GM12878 (cell line): ENCODE data around the gene CENPVL2. TPM values are rescaled to one million over a fixed set of nuclear protein-coding genes. Genes with fewer than 3 reads are reported as not detected.
A peak's percentile ranks its signal among the peaks of the same experiment; 100 is the strongest.
"Not testable (repeated sequence)": the region's sequence is repeated elsewhere in the genome, so short reads cannot be mapped to it uniquely, and the experiment has no call there.

Experiments used
- ATAC-seq: fragments of 200-7000 bp; cut with Tn5 transposase; 3 replicates; pipeline ENCODE4 v1.9.1; 2020; ENCODE audit warnings: mild to moderate bottlenecking, moderate library complexity
- BruUV-seq: library from RNA; stranded (reverse); fragments of 400-500 nt; replicated peaks from 2 replicates; lab custom pipeline; 2021; lab: Mats Ljungman, UMichigan
- CTCF ChIA-PET: fragments of 300-600 bp; sonication (Branson Sonifier 250); formaldehyde crosslinking; extraction: SDS; loops from one replicate; lab custom pipeline; 2021; ENCODE audit warnings: inconsistent platforms; lab: Yijun Ruan, JAX
- POLR2A ChIA-PET: fragments of 350-600 bp; formaldehyde crosslinking; extraction: SDS; loops from one replicate; lab custom pipeline; 2021; ENCODE audit warnings: inconsistent platforms; lab: Charles Lee
- RAD21 ChIA-PET: fragments of 300-600 bp; sonication (Branson Sonifier 250); formaldehyde crosslinking; loops from one replicate; lab custom pipeline; 2023; ENCODE audit warnings: antibody characterized with exemption; ENCODE audit not compliant: unreplicated experiment; lab: Charles Lee
- SMC1A ChIA-PET: fragments of 300-600 bp; sonication (Branson Sonifier 250); formaldehyde crosslinking; loops from one replicate; lab custom pipeline; 2023; ENCODE audit not compliant: unreplicated experiment, uncharacterized antibody; lab: Charles Lee
- DNase-seq: peaks from one replicate; pipeline ENCODE4 v3.0.0-alpha.2; 2011; ENCODE audit warnings: low read depth, low spot score
- FAIRE-seq: peaks from 3 replicates; lab custom pipeline; 2011; peaks lifted over from hg19 to GRCh38; lab: Jason Lieb, UNC
- H2AFZ ChIP-seq: 2 replicates; pipeline ENCODE4 v1.6.0; 2011; ENCODE audit warnings: low read depth, low read length, control low read depth; ENCODE audit not compliant: control insufficient read depth
- H3K27ac ChIP-seq: 2 replicates; pipeline ENCODE4 v1.5.1; 2011; ENCODE audit warnings: control low read depth; ENCODE audit not compliant: control insufficient read depth, insufficient read depth
- H3K27me3 ChIP-seq, 2 experiments: replicated peaks in 1 of 2; 2 replicates each; pipeline versions ENCODE4 v1.6.0 to v1.6.1; 2011; ENCODE audit warnings: low read length in 1 of 2; ENCODE audit not compliant: control insufficient read depth in 2 of 2, insufficient read depth in 2 of 2
- H3K36me3 ChIP-seq, 2 experiments: 2 replicates each; pipeline ENCODE4 v1.5.1; 2011; ENCODE audit warnings: low read length in 1 of 2; ENCODE audit not compliant: control insufficient read depth in 2 of 2, insufficient read depth in 2 of 2
- H3K4me1 ChIP-seq: 2 replicates; pipeline ENCODE4 v1.6.1; 2011; ENCODE audit warnings: mild to moderate bottlenecking, low read length, moderate library complexity, mixed read lengths; ENCODE audit not compliant: control insufficient read depth, insufficient read depth
- H3K4me2 ChIP-seq: 2 replicates; pipeline ENCODE4 v1.6.0; 2011; ENCODE audit warnings: control low read depth; ENCODE audit not compliant: control insufficient read depth, insufficient read depth
- H3K4me3 ChIP-seq: fragments of 200-600 bp; sonication (generic); 2 replicates; pipeline ENCODE4 v1.5.1; 2016
- H3K79me2 ChIP-seq: 2 replicates; pipeline ENCODE4 v1.6.0; 2011; ENCODE audit warnings: low read length; ENCODE audit not compliant: control insufficient read depth, insufficient read depth
- H3K9ac ChIP-seq: 2 replicates; pipeline ENCODE4 v1.8.0; 2011; ENCODE audit warnings: low read length, control low read depth, mixed read lengths; ENCODE audit not compliant: control insufficient read depth, insufficient read depth
- H3K9me3 ChIP-seq: replicated peaks from 3 replicates; pipeline ENCODE4 v1.5.1; 2011; ENCODE audit warnings: mild to moderate bottlenecking, low read length; ENCODE audit not compliant: control insufficient read depth, insufficient read depth
- H4K20me1 ChIP-seq: 2 replicates; pipeline ENCODE4 v1.6.0; 2011; ENCODE audit not compliant: control insufficient read depth, insufficient read depth
- CTCF ChIP-seq, 3 experiments: IDR thresholded peaks in 2 of 3; conservative IDR thresholded peaks in 1 of 3; 2 replicates each; pipeline ENCODE4 v1.5.1; 2011; ENCODE audit warnings: low read depth in 3 of 3, low read length in 3 of 3, mild to moderate bottlenecking in 3 of 3, control low read depth in 2 of 3, moderate library complexity in 2 of 3, inconsistent platforms in 1 of 3, mixed read lengths in 1 of 3; ENCODE audit not compliant: control insufficient read depth in 2 of 3, insufficient read depth in 1 of 3; ENCODE audit errors: extremely low read depth in 1 of 3
- NFYA ChIP-seq: IDR thresholded peaks from 2 replicates; pipeline ENCODE4 v1.6.1; 2011; ENCODE audit warnings: low read depth, mild to moderate bottlenecking, low read length, improper control_type of control experiment, borderline replicate concordance
- RAD21 ChIP-seq: IDR thresholded peaks from 2 replicates; pipeline ENCODE4 v1.6.1; 2011; ENCODE audit warnings: mild to moderate bottlenecking, low read depth, low read length, moderate library complexity; ENCODE audit not compliant: insufficient read depth
- SMC3 ChIP-seq: IDR thresholded peaks from 2 replicates; pipeline ENCODE4 v1.6.1; 2011; ENCODE audit warnings: low read length, improper control_type of control experiment, borderline replicate concordance
- WGBS: methylation state at CpG from one replicate; pipeline ENCODE4 v1.1.6; 2016; ENCODE audit warnings: low lambda C conversion rate; ENCODE audit not compliant: insufficient replicate concordance, insufficient coverage; ENCODE audit errors: missing lambda C conversion rate; 5-methylcytosine and 5-hydroxymethylcytosine counted together
- in situ Hi-C: fragments of 300-500 bp; cut with MboI; formaldehyde crosslinking; loops from 9 replicates; pipeline ENCODE4 v1.14.3; 2018; ENCODE audit warnings: mixed read lengths
- intact Hi-C: fragments of 100-400 bp; cut with micrococcal nuclease; formaldehyde crosslinking; loops from one replicate; pipeline ENCODE4 v1.14.2; 2022; ENCODE audit not compliant: unreplicated experiment
- polyA plus RNA-seq, 11 experiments: library from polyadenylated mRNA; depleted of rRNA in 4 of 11; unstranded in 6 of 11; stranded (reverse) in 5 of 11; fragments of >200 nt; fragmentation: Nextera tagmentation in 4 of 11; fragmentation: Illumina TruSeq in 1 of 11; extraction: Ambion mirVana in 4 of 11; extraction: Trizol in 1 of 11; gene quantifications; 1 replicate in 1 of 11; 2 replicates in 10 of 11; pipeline versions ENCODE4 v1.2.1 to v1.2.3, GENCODE V29; 2011 to 2016; ENCODE audit warnings: inconsistent platforms in 2 of 11, missing spikeins in 2 of 11, low read depth in 1 of 11
- total RNA-seq, 4 experiments: library from RNA; depleted of rRNA in 3 of 4; stranded (reverse); fragments of >200 nt in 3 of 4; fragmentation: Illumina TruSeq in 1 of 4; extraction: Trizol in 1 of 4; gene quantifications; 2 replicates each; pipeline versions ENCODE4 v1.2.1 to v1.2.3, GENCODE V29; 2013 to 2021

The CENPVL2 gene
- total and polyA plus RNA-seq, 10 of the 15 experiments (the other 5 are each of a cell fraction or from before 2014, with no cell fraction given): not detected

GRCh38 chrX:51641421-51642021 lies 41.1 kb downstream of the CENPVL2 start:
- ChIA-PET RAD21 (interaction anchor here (1.0 to 2.0 kb wide), 3 partner anchors 8 to 620 kb away, joined by 3 to 9 read pairs (median 5); no protein-coding TSS in a partner anchor), POLR2A (no interaction called here), SMC1A (interaction anchor here (0.6 to 2.1 kb wide), 3 partner anchors 161 to 617 kb away, joined by 3 to 17 read pairs (median 3); no protein-coding TSS in a partner anchor), CTCF (interaction anchor here (0.8 to 1.6 kb wide), 4 partner anchors 211 to 620 kb away, joined by 3 to 15 read pairs (median 5); no protein-coding TSS in a partner anchor)
- no peak overlapping the region for H3K27ac ChIP-seq
- no peaks in the 10 kb centered on the region for H3K9me3 ChIP-seq
- no peaks in the 10 kb centered on the region for H4K20me1 ChIP-seq
- H3K9ac ChIP-seq: no peak overlapping the region
- BruUV-seq: no TSS peak
- H3K4me1 ChIP-seq: no peaks in the 10 kb centered on the region
- H3K4me3 ChIP-seq: no peak overlapping the region
- no peaks in the 10 kb centered on the region for H3K27me3 ChIP-seq
- H2AFZ ChIP-seq: no peak overlapping the region
- DNase-seq: no peak
- TF ChIP-seq RAD21 (peak; percentile 70), NFYA (no peak), SMC3 (peak; percentile 32; the same call in 1 of the 2 replicates), CTCF (IDR thresholded peaks at IDR 0.05 in 2 of 3, conservative IDR thresholded peaks at IDR 0.05 in 1 of 3; ENCODE audit: control insufficient read depth in 2 of 3, extremely low read depth in 1 of 3, insufficient read depth in 1 of 3, low read depth in 3 of 3, low read length in 3 of 3) (peak; percentile 24 to 38 (median 38); a peak in 5 of 6 replicates)
- in situ Hi-C loops (no loop called here), intact Hi-C loops (no loop called here)
- WGBS: 41% methylated on average over 19 of the region's 19 CpGs
- H3K36me3 ChIP-seq: no peaks in the 10 kb centered on the region
- peak; percentile 27; the same call in 1 of the 3 replicates for ATAC-seq
- no peaks in the 10 kb centered on the region for H3K79me2 ChIP-seq
- no peak for FAIRE-seq
- no peak overlapping the region for H3K4me2 ChIP-seq

- intact Hi-C loops, SMC1A ChIA-PET, BruUV-seq, H3K27me3 ChIP-seq, H3K27ac ChIP-seq, H3K4me1 ChIP-seq, H4K20me1 ChIP-seq, H3K9me3 ChIP-seq, ATAC-seq, H3K4me3 ChIP-seq, DNase-seq, H3K79me2 ChIP-seq, CTCF ChIA-PET, H2AFZ ChIP-seq, H3K36me3 ChIP-seq, H3K4me2 ChIP-seq, RAD21 ChIA-PET, POLR2A ChIA-PET, in situ Hi-C loops, FAIRE-seq, H3K9ac ChIP-seq: not testable (repeated sequence)
- 42% methylated on average over 7 of the region's 7 CpGs for WGBS
Observed at GRCh38 chrX:51636511-51636910, 46.1 kb downstream of the CENPVL2 start.

Other genes with a start within 250 kb of the CENPVL2 start
- 0.06 TPM in 1 of 2 replicates, not detected in the other for gene NUDT11, start 186.2 kb downstream of the CENPVL2 start, total RNA-seq (2014; rRNA removed)
- not detected in 2 replicates for gene NUDT11, start 186.2 kb downstream of the CENPVL2 start, total RNA-seq (2014; rRNA removed; fragmentation: Illumina TruSeq; extraction: Trizol)
- not detected in 2 replicates for gene NUDT11, start 186.2 kb downstream of the CENPVL2 start, total RNA-seq (2021)
- not detected in 2 replicates for gene NUDT11, start 186.2 kb downstream of the CENPVL2 start, polyA plus RNA-seq (2011; rRNA removed)
- gene NUDT11, start 186.2 kb downstream of the CENPVL2 start, polyA plus RNA-seq (2014; fragmentation: Illumina TruSeq; extraction: Trizol): not detected in 2 replicates
- not detected for gene NUDT11, start 186.2 kb downstream of the CENPVL2 start, polyA plus RNA-seq (2014; fragmentation: Nextera tagmentation; extraction: Ambion mirVana)
- gene NUDT11, start 186.2 kb downstream of the CENPVL2 start, polyA plus RNA-seq (2014; rRNA removed): not detected in 2 replicates
- not detected for gene NUDT11, start 186.2 kb downstream of the CENPVL2 start, polyA plus RNA-seq (2016; fragmentation: Nextera tagmentation; extraction: Ambion mirVana)
- gene CENPVL3, start 63.9 kb downstream of the CENPVL2 start, total RNA-seq (2014; rRNA removed): not detected in 2 replicates
- not detected in 2 replicates for gene CENPVL3, start 63.9 kb downstream of the CENPVL2 start, total RNA-seq (2014; rRNA removed; fragmentation: Illumina TruSeq; extraction: Trizol)
- gene CENPVL3, start 63.9 kb downstream of the CENPVL2 start, total RNA-seq (2021): not detected in 2 replicates
- not detected in 2 replicates for gene CENPVL3, start 63.9 kb downstream of the CENPVL2 start, polyA plus RNA-seq (2011; rRNA removed)
- not detected in 2 replicates for gene CENPVL3, start 63.9 kb downstream of the CENPVL2 start, polyA plus RNA-seq (2014; fragmentation: Illumina TruSeq; extraction: Trizol)
- not detected for gene CENPVL3, start 63.9 kb downstream of the CENPVL2 start, polyA plus RNA-seq (2014; fragmentation: Nextera tagmentation; extraction: Ambion mirVana)
- not detected in 2 replicates for gene CENPVL3, start 63.9 kb downstream of the CENPVL2 start, polyA plus RNA-seq (2014; rRNA removed)
- gene CENPVL3, start 63.9 kb downstream of the CENPVL2 start, polyA plus RNA-seq (2016; fragmentation: Nextera tagmentation; extraction: Ambion mirVana): not detected
- not detected in 2 replicates for gene CENPVL1, start 27.7 kb upstream of the CENPVL2 start, total RNA-seq (2014; rRNA removed)
- gene CENPVL1, start 27.7 kb upstream of the CENPVL2 start, total RNA-seq (2014; rRNA removed; fragmentation: Illumina TruSeq; extraction: Trizol): not detected in 2 replicates
- not detected in 2 replicates for gene CENPVL1, start 27.7 kb upstream of the CENPVL2 start, total RNA-seq (2021)
- not detected in 2 replicates for gene CENPVL1, start 27.7 kb upstream of the CENPVL2 start, polyA plus RNA-seq (2011; rRNA removed)
- gene CENPVL1, start 27.7 kb upstream of the CENPVL2 start, polyA plus RNA-seq (2014; fragmentation: Illumina TruSeq; extraction: Trizol): not detected in 2 replicates
- not detected for gene CENPVL1, start 27.7 kb upstream of the CENPVL2 start, polyA plus RNA-seq (2014; fragmentation: Nextera tagmentation; extraction: Ambion mirVana)
- not detected in 2 replicates for gene CENPVL1, start 27.7 kb upstream of the CENPVL2 start, polyA plus RNA-seq (2014; rRNA removed)
- not detected for gene CENPVL1, start 27.7 kb upstream of the CENPVL2 start, polyA plus RNA-seq (2016; fragmentation: Nextera tagmentation; extraction: Ambion mirVana)
- 5.6 and 6.4 TPM in 2 replicates for gene GSPT2, start 60.6 kb upstream of the CENPVL2 start, total RNA-seq (2014; rRNA removed)
- 9.4 and 10.0 TPM in 2 replicates for gene GSPT2, start 60.6 kb upstream of the CENPVL2 start, total RNA-seq (2014; rRNA removed; fragmentation: Illumina TruSeq; extraction: Trizol)
- 11.8 and 12.0 TPM in 2 replicates for gene GSPT2, start 60.6 kb upstream of the CENPVL2 start, total RNA-seq (2021)
- 7.0 and 10.6 TPM in 2 replicates for gene GSPT2, start 60.6 kb upstream of the CENPVL2 start, polyA plus RNA-seq (2011; rRNA removed)
- 10.9 and 12.9 TPM in 2 replicates for gene GSPT2, start 60.6 kb upstream of the CENPVL2 start, polyA plus RNA-seq (2014; fragmentation: Illumina TruSeq; extraction: Trizol)
- 1 to 10 TPM; 3.4 to 5.1 TPM for gene GSPT2, start 60.6 kb upstream of the CENPVL2 start, polyA plus RNA-seq (2014; fragmentation: Nextera tagmentation; extraction: Ambion mirVana)
- gene GSPT2, start 60.6 kb upstream of the CENPVL2 start, polyA plus RNA-seq (2014; rRNA removed): 8.7 and 9.7 TPM in 2 replicates
- gene GSPT2, start 60.6 kb upstream of the CENPVL2 start, polyA plus RNA-seq (2016; fragmentation: Nextera tagmentation; extraction: Ambion mirVana): 10 to 100 TPM; 12.2 to 14.2 TPM
- 88.9 and 91.0 TPM in 2 replicates for gene MAGED1, start 210.8 kb upstream of the CENPVL2 start, total RNA-seq (2014; rRNA removed)
- gene MAGED1, start 210.8 kb upstream of the CENPVL2 start, total RNA-seq (2014; rRNA removed; fragmentation: Illumina TruSeq; extraction: Trizol): 59.0 and 69.7 TPM in 2 replicates
- 119 and 128 TPM in 2 replicates for gene MAGED1, start 210.8 kb upstream of the CENPVL2 start, total RNA-seq (2021)
- 9.4 and 27.0 TPM in 2 replicates for gene MAGED1, start 210.8 kb upstream of the CENPVL2 start, polyA plus RNA-seq (2011; rRNA removed)
- gene MAGED1, start 210.8 kb upstream of the CENPVL2 start, polyA plus RNA-seq (2014; fragmentation: Illumina TruSeq; extraction: Trizol): 126 and 170 TPM in 2 replicates
- gene MAGED1, start 210.8 kb upstream of the CENPVL2 start, polyA plus RNA-seq (2014; fragmentation: Nextera tagmentation; extraction: Ambion mirVana): 10 to 100 TPM; 26.3 to 52.7 TPM
- 86.9 and 101 TPM in 2 replicates for gene MAGED1, start 210.8 kb upstream of the CENPVL2 start, polyA plus RNA-seq (2014; rRNA removed)
- gene MAGED1, start 210.8 kb upstream of the CENPVL2 start, polyA plus RNA-seq (2016; fragmentation: Nextera tagmentation; extraction: Ambion mirVana): 100 to 1,000 TPM; 148 to 149 TPM